ENCODE measurements around the gene RIPK1. TPM values are rescaled to one million over a fixed set of nuclear protein-coding genes. Genes with fewer than 3 reads are reported as not detected.

Gene RIPK1
- total RNA-seq, 2 donors from 2014 or later: 21.9 to 23.6 TPM

GRCh38 chr6:3109761-3110160 is 41.5 kb downstream of the RIPK1 start:
- H3K36me3 Mint-ChIP-seq (ENCODE audit: insufficient read depth in 2 of 2): peaks cover 6 to 17% of the 10 kb centered on the region in 2 donors
- no peaks in the 10 kb centered on the region for H3K27me3 Mint-ChIP-seq (ENCODE audit: low read depth)
- H3K4me3 Mint-ChIP-seq: no peak overlapping the region
- DNase-seq (no peak), ATAC-seq (replicated peaks in 1 of 2) (no peak)
- H3K9me3 Mint-ChIP-seq: no peaks in the 10 kb centered on the region
- no peak overlapping the region for H3K27ac Mint-ChIP-seq
- H3K4me1 Mint-ChIP-seq (ENCODE audit: low read depth): peaks cover 4% of the 10 kb centered on the region

- Mint-ChIP-seq H3K27me3 (ENCODE audit: low read depth) (no peaks in the 10 kb centered on the region), H3K4me1 (ENCODE audit: low read depth) (peaks cover 13% of the 10 kb centered on the region), H3K27ac (no peak overlapping the region), H3K36me3 (ENCODE audit: insufficient read depth in 2 of 2) (peaks cover 3 to 6% of the 10 kb centered on the region in 2 donors), H3K4me3 (no peak overlapping the region), H3K9me3 (no peaks in the 10 kb centered on the region)
- no peak for DNase-seq
- no peak for ATAC-seq (replicated peaks in 1 of 2)
Observed at GRCh38 chr6:3114377-3114776, 46.1 kb downstream of the RIPK1 start.

GRCh38 chr6:3117912-3118352 is 49.6 kb downstream of the RIPK1 start:
- H3K36me3 Mint-ChIP-seq (ENCODE audit: insufficient read depth in 2 of 2): peaks cover 0 to 1% of the 10 kb centered on the region in 2 donors
- no peaks in the 10 kb centered on the region for H3K9me3 Mint-ChIP-seq
- H3K4me1 Mint-ChIP-seq (ENCODE audit: low read depth): peaks cover 27% of the 10 kb centered on the region
- peak overlapping the region; percentile 76 for H3K27ac Mint-ChIP-seq
- ATAC-seq (replicated peaks in 1 of 2) (no peak), DNase-seq (no peak)
- H3K4me3 Mint-ChIP-seq: peak overlapping the region; percentile 87 to 88
- H3K27me3 Mint-ChIP-seq (ENCODE audit: low read depth): no peaks in the 10 kb centered on the region

- Mint-ChIP-seq H3K9me3 (no peaks in the 10 kb centered on the region), H3K4me3 (peak within 1 kb of the TSS; percentile 87 to 88), H3K27ac (peak within 1 kb of the TSS; percentile 76), H3K4me1 (ENCODE audit: low read depth) (peaks cover 29% of the 10 kb centered on the region), H3K27me3 (ENCODE audit: low read depth) (no peaks in the 10 kb centered on the region), H3K36me3 (ENCODE audit: insufficient read depth in 2 of 2) (peaks cover 0 to under 1% of the 10 kb centered on the region in 2 donors)
- DNase-seq (peak; percentile 100), ATAC-seq (replicated peaks in 1 of 2) (peak; percentile 93)
Observed at GRCh38 chr6:3118353-3119039, 50.2 kb downstream of the RIPK1 start, which contains the start of gene BPHL. Gene BPHL, plus strand, starts transcription at chr6:3118711. Its CDS starts 30 bp downstream, at chr6:3118741.

- peak overlapping the region; percentile 61 for H3K27ac Mint-ChIP-seq
- no peaks in the 10 kb centered on the region for H3K27me3 Mint-ChIP-seq (ENCODE audit: low read depth)
- no peak for DNase-seq
- no peaks in the 10 kb centered on the region for H3K9me3 Mint-ChIP-seq
- peak in 1 of 2 donors; percentile 29 for ATAC-seq (replicated peaks in 1 of 2)
- H3K36me3 Mint-ChIP-seq (ENCODE audit: insufficient read depth in 2 of 2): no peaks in the 10 kb centered on the region
- H3K4me1 Mint-ChIP-seq (ENCODE audit: low read depth): peaks cover 36% of the 10 kb centered on the region
- H3K4me3 Mint-ChIP-seq: peak overlapping the region; percentile 87 to 88
Observed at GRCh38 chr6:3119040-3119723, 50.9 kb downstream of the RIPK1 start.

- no peak overlapping the region for H3K4me3 Mint-ChIP-seq
- no peaks in the 10 kb centered on the region for H3K36me3 Mint-ChIP-seq (ENCODE audit: insufficient read depth in 2 of 2)
- ATAC-seq (replicated peaks in 1 of 2): no peak
- no peaks in the 10 kb centered on the region for H3K27me3 Mint-ChIP-seq (ENCODE audit: low read depth)
- H3K9me3 Mint-ChIP-seq: no peaks in the 10 kb centered on the region
- DNase-seq: no peak
- no peak overlapping the region for H3K27ac Mint-ChIP-seq
- peaks cover 42% of the 10 kb centered on the region for H3K4me1 Mint-ChIP-seq (ENCODE audit: low read depth)
Observed at GRCh38 chr6:3120765-3121089, 52.4 kb downstream of the RIPK1 start.

GRCh38 chr6:3122823-3123182 is 54.5 kb downstream of the RIPK1 start:
- DNase-seq (no peak), ATAC-seq (replicated peaks in 1 of 2) (no peak)
- Mint-ChIP-seq H3K4me1 (ENCODE audit: low read depth) (peaks cover 35% of the 10 kb centered on the region), H3K4me3 (no peak overlapping the region), H3K36me3 (ENCODE audit: insufficient read depth in 2 of 2) (no peaks in the 10 kb centered on the region), H3K27ac (no peak overlapping the region), H3K9me3 (no peaks in the 10 kb centered on the region), H3K27me3 (ENCODE audit: low read depth) (no peaks in the 10 kb centered on the region)

- H3K4me3 Mint-ChIP-seq: no peak overlapping the region
- no peaks in the 10 kb centered on the region for H3K36me3 Mint-ChIP-seq (ENCODE audit: insufficient read depth in 2 of 2)
- H3K27me3 Mint-ChIP-seq (ENCODE audit: low read depth): no peaks in the 10 kb centered on the region
- no peaks in the 10 kb centered on the region for H3K9me3 Mint-ChIP-seq
- H3K4me1 Mint-ChIP-seq (ENCODE audit: low read depth): peaks cover 25% of the 10 kb centered on the region
- no peak for ATAC-seq (replicated peaks in 1 of 2)
- no peak overlapping the region for H3K27ac Mint-ChIP-seq
- DNase-seq: no peak
Observed at GRCh38 chr6:3124667-3125066, 56.4 kb downstream of the RIPK1 start.

- no peaks in the 10 kb centered on the region for H3K36me3 Mint-ChIP-seq (ENCODE audit: insufficient read depth in 2 of 2)
- no peaks in the 10 kb centered on the region for H3K27me3 Mint-ChIP-seq (ENCODE audit: low read depth)
- H3K27ac Mint-ChIP-seq: no peak overlapping the region
- no peak for ATAC-seq (replicated peaks in 1 of 2)
- no peaks in the 10 kb centered on the region for H3K9me3 Mint-ChIP-seq
- no peak overlapping the region for H3K4me3 Mint-ChIP-seq
- peaks cover 20% of the 10 kb centered on the region for H3K4me1 Mint-ChIP-seq (ENCODE audit: low read depth)
- no peak for DNase-seq
Observed at GRCh38 chr6:3125815-3126214, 57.5 kb downstream of the RIPK1 start.

GRCh38 chr6:3128356-3129108 is 60.2 kb downstream of the RIPK1 start:
- Mint-ChIP-seq H3K27ac (no peak overlapping the region), H3K27me3 (ENCODE audit: low read depth) (no peaks in the 10 kb centered on the region), H3K4me3 (no peak overlapping the region), H3K9me3 (no peaks in the 10 kb centered on the region), H3K36me3 (ENCODE audit: insufficient read depth in 2 of 2) (no peaks in the 10 kb centered on the region), H3K4me1 (ENCODE audit: low read depth) (peaks cover 12% of the 10 kb centered on the region)
- ATAC-seq (replicated peaks in 1 of 2) (no peak), DNase-seq (no peak)

- no peaks in the 10 kb centered on the region for H3K9me3 Mint-ChIP-seq
- H3K27ac Mint-ChIP-seq: no peak overlapping the region
- H3K4me1 Mint-ChIP-seq (ENCODE audit: low read depth): no peaks in the 10 kb centered on the region
- H3K27me3 Mint-ChIP-seq (ENCODE audit: low read depth): no peaks in the 10 kb centered on the region
- no peak for ATAC-seq (replicated peaks in 1 of 2)
- no peak for DNase-seq
- H3K36me3 Mint-ChIP-seq (ENCODE audit: insufficient read depth in 2 of 2): no peaks in the 10 kb centered on the region
- no peak overlapping the region for H3K4me3 Mint-ChIP-seq
Observed at GRCh38 chr6:3131695-3132094, 63.4 kb downstream of the RIPK1 start.

- ATAC-seq (replicated peaks in 1 of 2) (no peak), DNase-seq (no peak)
- Mint-ChIP-seq H3K9me3 (no peaks in the 10 kb centered on the region), H3K27me3 (ENCODE audit: low read depth) (no peaks in the 10 kb centered on the region), H3K36me3 (ENCODE audit: insufficient read depth in 2 of 2) (peaks cover 0 to 3% of the 10 kb centered on the region in 2 donors), H3K27ac (no peak overlapping the region), H3K4me3 (no peak overlapping the region), H3K4me1 (ENCODE audit: low read depth) (peaks cover 8% of the 10 kb centered on the region)
Observed at GRCh38 chr6:3133515-3133914, 65.2 kb downstream of the RIPK1 start.

GRCh38 chr6:3135668-3136291 is 67.5 kb downstream of the RIPK1 start:
- peaks cover 0 to 7% of the 10 kb centered on the region in 2 donors for H3K36me3 Mint-ChIP-seq (ENCODE audit: insufficient read depth in 2 of 2)

More at GRCh38 chr6:3135668-3136291, 67.5 kb downstream of the RIPK1 start:
- H3K9me3 Mint-ChIP-seq: no peaks in the 10 kb centered on the region
- ATAC-seq (replicated peaks in 1 of 2) (no peak), DNase-seq (no peak)
- H3K27ac Mint-ChIP-seq: no peak overlapping the region
- no peak overlapping the region for H3K4me3 Mint-ChIP-seq
- H3K4me1 Mint-ChIP-seq (ENCODE audit: low read depth): peaks cover 17% of the 10 kb centered on the region
- H3K27me3 Mint-ChIP-seq (ENCODE audit: low read depth): no peaks in the 10 kb centered on the region
